Amniotic stem cell (primary cell): ENCODE data around the gene OR2V1.
A peak's percentile ranks its signal among the peaks of the same experiment; 100 is the strongest.
"Not testable (repeated sequence)": the region's sequence is repeated elsewhere in the genome, so short reads cannot be mapped to it uniquely, and the experiment has no call there.

Experiments
- DNase-seq: peaks from one replicate; lab custom pipeline; 2025; lab: John Stamatoyannopoulos, UW

OR2V1 gene, protein sequence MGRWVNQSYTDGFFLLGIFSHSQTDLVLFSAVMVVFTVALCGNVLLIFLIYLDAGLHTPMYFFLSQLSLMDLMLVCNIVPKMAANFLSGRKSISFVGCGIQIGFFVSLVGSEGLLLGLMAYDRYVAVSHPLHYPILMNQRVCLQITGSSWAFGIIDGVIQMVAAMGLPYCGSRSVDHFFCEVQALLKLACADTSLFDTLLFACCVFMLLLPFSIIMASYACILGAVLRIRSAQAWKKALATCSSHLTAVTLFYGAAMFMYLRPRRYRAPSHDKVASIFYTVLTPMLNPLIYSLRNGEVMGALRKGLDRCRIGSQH

DNA sequence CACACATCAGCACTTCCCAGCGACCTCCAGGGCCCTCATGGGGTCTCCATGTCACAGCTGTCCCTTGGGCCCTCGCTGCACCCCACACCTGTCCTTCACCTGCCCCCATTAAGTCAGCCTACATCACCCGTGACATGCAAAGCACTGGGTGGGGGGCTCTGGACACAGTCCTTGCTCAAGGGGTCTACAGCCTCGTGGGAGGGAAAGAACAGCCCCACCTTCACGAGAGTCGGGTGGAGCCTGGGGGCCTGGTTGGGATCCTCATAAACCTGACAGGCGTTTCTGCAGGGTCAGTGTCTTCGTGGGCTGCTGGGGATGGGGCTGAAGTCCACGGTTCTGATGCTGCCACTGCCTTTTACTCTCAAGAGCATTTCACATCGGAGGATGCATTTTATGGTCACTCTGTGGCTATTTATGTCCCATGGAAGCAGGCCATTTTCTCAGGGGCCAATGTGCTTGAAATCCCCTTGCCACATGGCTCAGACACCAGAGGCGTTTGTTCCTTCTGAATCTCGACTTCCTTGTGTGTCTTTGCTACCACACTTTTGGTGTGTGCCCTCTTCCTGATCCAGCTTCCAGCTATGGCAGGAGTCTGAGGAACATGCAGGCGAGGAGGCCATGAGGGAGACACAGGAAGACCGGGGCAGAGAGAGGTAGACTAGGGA, at the start of gene OR2V1:
OR2V1 (minus strand) TSS at position 338 of the 665 bp plus-strand sequence. CDS start 5,865 bp downstream, outside the sequence.
- DNase-seq = no peak

DNA sequence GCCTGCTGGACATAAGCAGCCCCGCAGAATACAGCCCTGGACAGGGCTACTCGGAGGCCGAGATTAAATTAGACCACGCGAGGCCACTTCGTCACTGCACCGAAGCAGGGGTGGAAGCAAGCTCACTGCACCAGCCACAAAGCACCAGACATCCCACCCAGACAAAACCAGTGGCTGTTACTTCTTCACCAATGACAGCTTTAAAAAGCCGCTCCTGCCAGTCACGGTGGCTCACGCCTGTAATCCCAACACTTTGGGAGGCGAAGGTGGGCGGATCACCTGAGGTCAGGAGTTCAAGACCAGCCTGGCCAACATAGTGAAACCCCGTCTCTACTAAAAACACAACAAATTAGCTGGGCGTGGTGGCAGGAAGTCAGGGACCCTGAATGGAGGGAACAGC, 46.6 kb upstream of the OR2V1 start:
- not testable (repeated sequence) for DNase-seq

DNA sequence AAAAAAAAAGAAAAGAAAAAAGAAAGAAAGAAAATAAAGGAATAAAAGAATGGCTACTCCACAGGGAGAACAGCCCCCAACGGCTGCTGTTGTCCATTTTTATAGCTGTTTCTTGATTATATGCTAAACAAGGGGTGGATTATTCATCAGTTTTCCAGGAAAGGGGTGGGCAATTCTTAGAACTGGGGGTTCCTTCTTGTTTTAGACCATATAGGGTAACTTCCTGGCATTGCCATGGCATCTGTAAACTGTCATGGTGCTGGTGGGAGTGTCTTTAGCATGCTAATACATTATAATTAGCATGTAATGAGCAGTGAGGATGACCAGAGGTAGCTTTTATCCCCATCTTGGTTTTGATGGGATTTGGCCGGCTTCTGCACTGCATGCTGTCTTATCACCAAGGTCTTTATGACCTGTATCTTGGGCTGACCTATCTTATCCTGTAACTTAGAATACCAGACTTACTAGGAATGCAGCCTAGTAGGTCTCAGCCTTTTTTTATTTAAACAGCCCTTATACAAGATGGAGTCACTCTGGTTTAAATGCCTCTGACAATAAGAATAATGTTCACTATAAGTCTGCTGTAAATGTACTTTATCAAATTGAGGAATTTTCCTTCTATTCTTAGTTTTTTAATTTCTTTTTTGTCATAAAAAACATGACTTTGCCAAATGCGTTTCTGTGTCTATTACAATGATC, 45.4 kb upstream of the OR2V1 start:
- no peak for DNase-seq

DNA sequence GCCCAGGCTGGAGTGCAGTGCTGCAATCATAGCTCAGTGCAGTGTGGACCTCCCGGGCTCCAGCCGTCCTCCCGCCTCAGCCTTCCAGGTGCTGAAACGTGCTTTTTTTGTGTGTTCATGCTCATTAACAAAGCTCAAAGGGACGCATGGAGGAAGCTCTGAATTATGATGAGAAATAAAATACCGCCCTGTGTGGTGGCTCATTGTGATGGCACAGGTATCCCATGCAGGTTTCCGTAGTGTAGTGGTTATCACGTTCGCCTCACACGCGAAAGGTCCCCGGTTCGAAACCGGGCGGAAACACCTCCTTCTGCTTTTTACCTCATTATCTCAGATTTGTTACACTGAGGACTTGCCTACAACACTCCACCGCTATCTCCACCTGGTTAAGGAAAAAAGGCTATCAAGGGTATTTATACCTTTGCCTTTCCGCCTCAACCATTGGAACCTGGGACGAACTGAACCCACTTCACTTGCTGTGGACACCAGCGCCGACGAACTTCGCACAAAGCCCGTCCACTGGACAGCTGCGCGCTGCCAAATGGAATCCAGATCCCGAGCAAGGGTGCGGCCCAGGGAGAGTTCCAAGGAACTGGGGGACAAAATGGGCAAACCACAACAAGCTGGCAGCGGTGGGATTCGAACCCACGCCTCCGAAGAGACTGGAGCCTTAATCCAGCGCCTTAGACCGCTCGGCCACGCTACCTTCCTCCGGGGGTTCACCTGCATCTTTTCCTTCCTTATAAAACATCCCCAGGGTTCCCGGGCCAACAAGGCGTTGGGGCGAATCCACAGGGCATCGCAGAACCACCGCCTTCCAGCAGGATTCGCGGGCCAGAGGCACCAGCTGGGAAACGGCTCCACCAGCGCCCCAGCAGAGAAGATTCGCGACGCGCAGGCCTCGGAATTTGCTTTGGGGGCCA, 42.7 kb upstream of the OR2V1 start:
- DNase-seq = no peak

DNA sequence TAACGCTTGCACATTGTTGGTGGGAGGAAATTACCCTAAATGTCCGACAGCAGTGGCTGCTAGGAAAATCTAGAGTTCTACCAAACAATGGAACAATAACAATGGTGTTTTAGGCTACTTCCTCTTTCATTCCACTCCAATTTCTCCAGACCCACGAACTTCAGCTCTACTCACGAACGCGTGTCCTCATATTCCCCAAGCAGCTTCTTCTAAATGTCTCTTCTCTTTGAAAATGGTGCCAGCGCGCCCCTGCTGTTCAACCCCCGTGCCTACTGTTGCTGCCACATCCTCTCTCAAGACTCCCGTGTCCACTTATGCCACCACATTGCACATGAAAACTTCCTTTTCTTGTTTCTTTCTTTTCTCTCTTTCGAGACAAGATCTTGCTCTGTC, 42.1 kb upstream of the OR2V1 start:
- no peak for DNase-seq

DNA sequence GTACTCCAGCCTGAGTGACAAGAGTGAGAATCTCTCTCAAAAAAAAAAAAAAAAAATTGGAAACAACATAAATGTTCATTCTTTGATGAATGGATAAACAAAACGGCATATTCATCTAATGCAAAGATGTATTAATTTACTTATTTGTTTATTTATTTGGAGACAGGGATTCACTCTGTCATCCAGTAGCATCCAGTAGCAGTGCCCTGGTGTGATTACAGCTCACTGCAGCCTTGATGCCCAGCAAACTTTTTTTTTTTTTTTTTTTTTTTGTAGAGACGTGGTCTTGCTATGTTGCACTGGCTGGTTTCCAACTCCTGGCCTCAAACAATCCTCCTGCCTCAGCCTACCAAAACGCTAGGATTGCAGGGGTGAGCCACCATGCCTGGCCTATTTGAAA, 40.8 kb upstream of the OR2V1 start:
- DNase-seq = no peak

DNA sequence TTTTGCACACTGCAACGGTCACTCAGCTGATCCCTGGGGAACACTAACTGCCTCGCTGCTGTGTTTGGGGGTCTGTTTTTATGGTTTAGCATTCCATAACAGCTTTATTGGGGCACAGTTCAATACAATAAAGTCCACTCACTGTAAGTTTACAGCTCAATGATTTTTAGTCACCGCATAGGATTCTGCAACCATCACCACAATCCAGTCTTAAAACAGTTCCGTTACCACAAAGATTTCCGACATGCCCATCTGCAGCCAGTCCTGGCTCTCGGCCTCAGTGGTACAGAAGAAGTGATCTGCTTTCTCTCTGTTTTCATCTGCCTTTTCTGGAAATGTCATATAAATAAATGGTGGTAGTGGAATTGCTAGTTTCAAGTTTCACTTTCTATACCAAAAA, 40.0 kb upstream of the OR2V1 start:
- no peak for DNase-seq

DNA sequence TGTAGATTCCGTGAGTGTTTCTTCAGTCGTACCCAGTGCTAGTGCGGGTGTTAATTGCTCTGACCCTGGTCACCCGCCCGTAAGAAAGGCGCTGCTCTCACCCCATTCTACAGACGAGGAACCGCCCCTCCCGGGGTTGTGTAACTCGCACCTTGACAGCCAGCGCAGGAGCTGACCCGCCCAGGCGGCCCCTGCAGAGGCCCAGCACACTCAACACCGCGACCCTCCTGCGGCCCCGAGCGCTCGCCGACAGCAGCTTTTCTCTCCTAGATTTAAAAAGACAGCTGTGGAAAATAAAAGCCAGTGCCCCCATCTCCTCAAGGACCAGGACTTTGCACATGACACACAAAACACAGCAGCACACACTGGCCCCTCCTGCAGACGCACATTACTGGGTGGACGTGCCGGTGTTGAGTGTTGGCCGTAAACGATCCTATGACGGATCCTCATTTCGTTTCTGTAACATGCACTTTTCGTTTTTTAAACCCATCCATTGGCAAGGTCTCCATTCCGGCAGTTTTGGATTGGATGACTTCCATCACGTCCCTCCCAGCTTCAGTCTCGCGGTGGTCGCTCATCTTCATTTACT, 39.4 kb upstream of the OR2V1 start:
- no peak for DNase-seq

DNA sequence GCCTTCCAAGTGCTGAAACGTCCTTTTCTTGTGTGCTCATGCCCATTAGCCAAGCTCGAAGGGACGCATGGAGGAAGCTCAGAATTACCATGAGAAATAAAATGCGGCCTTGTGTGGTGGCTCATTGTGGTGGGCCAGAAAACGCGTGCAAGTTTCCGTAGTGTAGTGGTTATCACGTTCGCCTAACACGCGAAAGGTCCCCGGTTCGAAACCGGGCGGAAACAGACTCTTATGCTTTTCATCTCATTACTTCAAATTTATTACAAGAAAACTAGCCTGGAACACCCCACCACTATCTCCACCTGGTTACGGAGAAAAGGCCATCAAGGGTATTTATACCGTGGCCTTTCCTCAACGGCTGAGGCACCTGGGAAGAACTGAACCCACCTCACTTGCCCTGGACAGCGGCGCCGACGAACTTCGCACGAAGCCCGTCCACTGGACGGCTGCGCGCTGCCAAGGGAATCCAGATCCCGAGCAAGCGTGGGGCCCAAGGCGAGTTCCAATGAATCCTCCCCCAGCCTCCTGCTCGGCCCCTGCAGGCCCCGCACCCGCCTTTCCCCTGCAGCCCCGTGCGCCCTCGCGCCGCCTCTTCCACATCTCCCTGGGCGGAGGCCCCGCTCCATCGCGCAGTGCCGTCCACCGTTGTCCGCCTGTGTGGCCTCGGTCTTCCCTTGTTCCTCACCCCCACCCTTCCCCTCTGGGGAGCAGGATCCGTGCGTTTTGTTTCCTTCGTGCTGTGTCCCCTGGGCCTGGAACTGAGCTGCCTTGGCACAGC, 38.7 kb upstream of the OR2V1 start:
- peak; percentile 35 for DNase-seq

DNA sequence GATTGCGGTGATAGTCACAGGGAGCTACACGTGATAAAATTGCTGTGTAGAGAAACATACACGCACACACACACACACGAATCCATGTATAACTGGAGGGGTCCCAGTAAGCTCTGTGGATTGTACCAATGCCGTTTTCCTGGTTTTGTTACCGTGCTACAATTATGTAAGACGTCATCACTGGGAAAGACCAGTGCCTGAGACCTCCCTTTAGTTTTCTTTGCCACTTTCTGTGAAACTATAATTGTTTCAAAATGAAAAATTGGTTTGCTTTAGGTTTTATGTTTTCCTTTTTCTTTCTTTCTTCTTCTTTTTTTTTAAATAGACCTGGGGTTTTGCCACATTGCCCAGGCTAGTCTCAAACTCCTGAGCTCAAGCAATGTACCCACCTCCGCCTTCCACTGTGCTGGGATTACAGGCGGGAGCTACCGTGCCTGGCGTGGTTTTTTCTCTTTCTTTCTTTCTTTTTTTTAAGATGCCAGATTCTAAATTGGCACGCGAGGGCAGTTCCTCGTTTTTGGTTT, 37.7 kb upstream of the OR2V1 start:
- DNase-seq = no peak

DNA sequence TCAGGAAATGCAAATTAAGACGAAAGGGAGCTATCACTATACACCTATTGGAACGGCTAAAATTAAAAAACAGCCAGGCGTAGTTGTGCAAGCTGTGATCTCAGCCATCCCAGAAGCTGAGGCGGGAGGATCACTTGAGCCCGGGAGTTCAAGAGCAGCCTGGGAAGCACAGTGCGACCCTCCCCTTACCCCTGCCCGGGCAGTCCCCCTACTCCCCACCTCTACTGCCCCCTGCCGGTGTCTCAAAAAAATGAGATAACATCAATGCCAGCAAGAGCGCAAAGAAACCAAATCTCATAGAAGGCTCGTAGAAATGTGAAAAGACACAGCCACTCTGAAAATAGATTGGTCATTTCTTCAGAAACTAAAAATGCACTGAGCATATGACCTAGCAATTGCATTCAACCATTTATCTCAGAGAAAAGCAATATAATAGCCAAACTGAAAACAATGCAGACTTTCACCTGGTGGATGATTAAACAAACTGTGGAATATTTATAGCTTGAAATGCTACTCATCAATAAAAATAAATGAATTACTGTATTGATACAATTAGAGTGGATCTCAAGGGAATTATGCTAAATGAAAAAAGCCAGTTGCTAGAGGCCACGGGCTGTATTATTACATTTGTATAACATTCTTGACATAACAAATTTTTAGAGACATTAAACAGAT, 37.0 kb upstream of the OR2V1 start:
- no peak for DNase-seq

DNA sequence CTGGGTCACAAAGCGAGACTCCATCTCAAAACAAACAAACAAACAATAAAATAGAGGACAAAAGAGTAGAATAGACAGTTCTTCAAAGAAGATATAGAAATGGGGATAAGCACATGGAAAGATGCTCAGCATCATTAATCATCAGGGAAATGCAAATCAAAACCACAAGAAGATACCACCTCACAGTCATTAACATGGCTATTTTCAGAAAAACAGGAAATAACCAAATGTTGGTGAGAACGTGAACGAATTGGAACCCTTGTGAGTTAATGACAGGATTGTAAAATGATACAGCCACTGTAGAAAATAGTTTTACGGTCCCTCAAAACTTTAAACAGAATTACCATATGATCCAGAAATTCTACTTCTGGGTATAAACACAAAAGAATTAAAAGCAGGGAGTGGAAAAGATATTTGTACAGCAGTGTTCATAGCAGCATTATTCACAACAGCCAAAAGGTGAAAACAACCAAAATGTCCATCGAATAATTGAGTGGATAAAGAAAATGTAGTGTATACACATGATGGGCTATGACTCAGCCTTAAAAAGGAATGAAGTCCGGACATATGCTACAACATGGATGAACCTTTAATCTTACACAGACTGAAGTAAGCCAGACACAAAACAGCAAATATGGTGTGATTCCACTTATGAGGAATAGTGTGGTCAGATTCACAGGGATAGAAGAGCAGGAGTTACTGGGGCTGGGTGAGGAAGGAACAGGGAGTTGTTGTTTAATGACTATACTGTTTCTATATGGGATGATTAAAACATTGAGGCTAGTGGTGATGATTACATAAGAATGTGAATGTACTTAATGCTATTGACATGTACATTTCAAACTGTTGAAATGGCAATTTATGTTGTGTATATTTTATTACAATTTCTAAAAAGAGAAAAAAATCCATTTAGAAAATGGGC, 36.1 kb upstream of the OR2V1 start:
- no peak for DNase-seq

DNA sequence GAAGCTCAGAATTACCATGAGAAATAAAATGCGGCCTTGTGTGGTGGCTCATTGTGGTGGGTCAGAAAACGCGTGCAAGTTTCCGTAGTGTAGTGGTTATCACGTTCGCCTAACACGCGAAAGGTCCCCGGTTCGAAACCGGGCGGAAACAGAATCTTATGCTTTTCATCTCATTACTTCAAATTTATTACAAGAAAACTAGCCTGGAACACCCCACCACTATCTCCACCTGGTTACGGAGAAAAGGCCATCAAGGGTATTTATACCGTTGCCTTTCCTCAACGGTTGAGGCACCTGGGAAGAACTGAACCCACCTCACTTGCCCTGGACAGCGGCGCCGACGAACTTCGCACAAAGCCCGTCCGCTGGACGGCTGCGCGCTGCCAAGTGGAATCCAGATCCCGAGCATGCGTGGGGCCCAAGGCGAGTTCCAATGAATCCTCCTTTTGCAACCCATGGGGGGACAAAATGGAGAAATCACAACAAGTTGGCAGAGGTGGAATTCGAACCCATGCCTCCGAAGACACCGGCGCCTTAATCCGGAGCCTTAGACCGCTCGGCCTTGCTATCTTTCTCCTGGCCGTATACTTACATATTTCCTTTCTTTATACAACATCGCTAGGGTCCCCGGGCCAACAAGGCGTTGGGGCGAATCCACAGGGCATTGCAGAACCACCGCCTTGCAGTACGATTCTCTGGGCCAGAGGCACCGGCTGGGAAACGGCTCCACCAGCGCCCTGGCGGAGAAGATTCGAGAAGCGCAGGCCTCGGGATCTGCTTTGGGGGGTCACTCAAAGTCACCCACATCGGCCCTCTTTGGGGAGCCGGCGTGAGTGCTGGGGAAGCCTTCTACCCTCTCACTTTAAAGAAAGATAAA, 33.3 kb upstream of the OR2V1 start:
- DNase-seq = no peak

DNA sequence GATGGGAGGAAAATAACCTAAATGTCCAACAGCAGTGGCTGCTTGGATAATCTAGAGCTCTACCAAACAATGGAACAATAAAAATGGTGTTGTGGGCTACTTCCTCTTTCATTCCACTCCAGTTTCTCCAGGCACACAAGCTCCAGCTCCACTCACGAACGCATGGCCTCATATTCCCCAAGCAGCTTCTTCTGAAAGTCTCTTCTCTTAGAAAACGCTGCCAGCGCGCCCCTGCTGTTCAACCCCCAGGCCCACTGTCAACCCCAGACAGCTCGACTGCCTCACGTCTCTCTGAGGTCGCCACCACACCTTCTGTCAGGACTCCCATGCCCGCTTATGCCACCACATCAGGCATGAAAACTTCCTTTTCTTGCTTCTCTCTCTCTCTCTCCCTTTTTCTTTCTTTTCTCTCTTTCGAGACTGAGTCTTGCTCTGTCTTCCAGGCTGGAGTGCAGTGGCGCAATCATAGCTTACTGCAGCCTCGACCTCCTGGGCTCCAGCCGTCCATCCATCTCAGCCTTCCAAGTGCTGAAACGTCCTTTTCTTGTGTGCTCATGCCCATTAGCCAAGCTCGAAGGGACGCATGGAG, 32.6 kb upstream of the OR2V1 start:
- DNase-seq = no peak

DNA sequence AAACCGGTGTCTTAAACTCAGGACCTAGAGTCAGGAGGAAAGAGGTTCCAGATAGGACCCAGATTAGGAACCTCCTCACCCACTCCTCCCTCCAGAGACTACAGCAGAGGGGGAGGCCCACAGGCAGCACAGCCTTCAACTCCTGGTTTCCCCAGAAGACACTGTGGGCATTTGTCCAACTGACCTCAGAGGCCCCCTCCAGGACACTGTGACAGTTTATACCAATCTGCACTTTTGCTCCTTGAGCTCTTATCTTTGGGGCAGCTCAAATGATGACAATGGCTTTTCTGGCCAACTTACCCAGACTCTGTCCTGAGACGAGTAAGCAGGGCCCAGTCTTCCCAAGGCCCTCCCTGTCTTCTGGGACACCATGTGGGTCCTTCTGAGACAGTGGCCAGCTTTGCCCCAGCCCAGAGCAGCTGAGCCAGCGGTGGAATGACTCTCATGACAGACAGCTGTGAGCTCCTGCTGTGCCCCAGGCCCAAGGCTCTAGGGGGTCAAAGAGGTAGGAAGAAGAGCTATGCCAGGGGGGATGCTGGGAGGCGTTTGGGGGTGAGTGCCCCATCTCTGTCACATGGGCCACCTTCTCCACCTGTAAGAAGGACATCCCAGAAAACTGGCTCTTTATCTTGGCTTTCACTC, 30.7 kb upstream of the OR2V1 start:
- DNase-seq = no peak

DNA sequence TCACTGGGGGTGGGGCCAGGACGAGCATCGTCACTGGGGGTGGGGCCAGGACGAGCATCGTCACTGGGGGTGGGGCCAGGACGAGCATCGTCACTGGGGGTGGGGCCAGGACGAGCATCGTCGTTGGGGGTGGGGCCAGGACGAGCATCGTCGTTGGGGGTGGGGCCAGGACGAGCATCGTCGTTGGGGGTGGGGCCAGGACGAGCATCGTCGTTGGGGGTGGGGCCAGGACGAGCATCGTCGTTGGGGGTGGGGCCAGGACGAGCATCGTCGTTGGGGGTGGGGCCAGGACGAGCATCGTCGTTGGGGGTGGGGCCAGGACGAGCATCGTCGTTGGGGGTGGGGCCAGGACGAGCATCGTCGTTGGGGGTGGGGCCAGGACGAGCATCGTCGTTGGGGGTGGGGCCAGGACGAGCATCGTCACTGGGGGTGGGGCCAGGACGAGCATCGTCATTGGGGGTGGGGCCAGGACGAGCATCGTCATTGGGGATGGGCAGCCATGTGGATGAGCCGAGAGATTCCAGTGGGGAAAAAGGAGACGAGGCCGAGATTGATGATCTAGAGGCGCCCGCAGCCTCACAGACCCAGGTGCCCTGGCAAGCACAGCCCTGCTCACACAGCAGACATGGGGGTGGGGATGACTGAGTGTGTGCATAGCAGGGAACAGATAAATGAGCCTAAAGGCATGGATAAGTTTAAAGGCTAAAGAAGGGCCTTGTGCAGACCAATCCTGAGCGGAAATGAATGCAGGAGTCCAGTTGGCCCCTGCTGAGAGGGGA, 30.0 kb upstream of the OR2V1 start:
- DNase-seq = peak; percentile 33
